SK-N-SH (cell line): ENCODE measurements around the gene OR6C1. TPM values are rescaled to one million over a fixed set of nuclear protein-coding genes. Genes with fewer than 3 reads are reported as not detected.
"Not testable (repeated sequence)": the region's sequence is repeated elsewhere in the genome, so short reads cannot be mapped to it uniquely, and the experiment has no call there.

Experiments used
- CTCF ChIA-PET: fragments of 300-600, 350-600 bp; formaldehyde crosslinking; extraction: SDS; loops from one replicate; lab custom pipeline; 2021; lab: Yijun Ruan, JAX
- POLR2A ChIA-PET: fragments of 350-600 bp; sonication (Branson Sonifier 250); formaldehyde crosslinking; extraction: SDS; loops from one replicate; lab custom pipeline; 2020; ENCODE audit warnings: antibody characterized with exemption, inconsistent platforms; lab: Yijun Ruan, JAX
- DNase-seq: peaks from one replicate; pipeline ENCODE4 v3.0.0; 2012
- H2AFZ ChIP-seq: fragments of 200-600 bp; sonication (generic); 2 replicates; pipeline ENCODE4 v1.8.1; 2016; ENCODE audit warnings: antibody characterized with exemption, mild to moderate bottlenecking, low read depth
- H3F3A ChIP-seq: fragments of 200-600 bp; sonication (generic); replicated peaks from 2 replicates; pipeline ENCODE3; 2016; ENCODE audit warnings: antibody characterized with exemption, mild to moderate bottlenecking; ENCODE audit not compliant: insufficient read depth
- H3K27ac ChIP-seq, 2 experiments: fragments of 200-500 bp in 1 of 2; fragments of 200-600 bp in 1 of 2; sonication (Bioruptor generic) in 1 of 2; sonication (generic), shearing (Covaris generic) in 1 of 2; 2 replicates each; pipeline versions ENCODE4 v1.5.1 to v1.6.1; 2014 to 2016; ENCODE audit warnings: low read depth in 2 of 2, inconsistent platforms in 1 of 2, low read length in 1 of 2, mild to moderate bottlenecking in 1 of 2, mixed read lengths in 1 of 2
- H3K27me3 ChIP-seq: fragments of 200-600 bp; sonication (generic), shearing (Covaris generic); 2 replicates; pipeline ENCODE4 v1.6.1; 2016; ENCODE audit warnings: mixed run types; ENCODE audit not compliant: insufficient read depth
- H3K36me3 ChIP-seq, 2 experiments: fragments of 200-500 bp in 1 of 2; fragments of 200-600 bp in 1 of 2; sonication (Bioruptor generic) in 1 of 2; sonication (generic) in 1 of 2; replicated peaks in 1 of 2; 2 replicates each; pipeline versions ENCODE3 to v1.5.1; 2014 to 2016; ENCODE audit warnings: low read length in 1 of 2, mild to moderate bottlenecking in 1 of 2; ENCODE audit not compliant: insufficient read depth in 2 of 2, control insufficient read depth in 1 of 2
- H3K4me1 ChIP-seq, 2 experiments: fragments of 200-500 bp in 1 of 2; fragments of 200-600 bp in 1 of 2; sonication (Bioruptor generic) in 1 of 2; sonication (generic), shearing (Covaris generic) in 1 of 2; 2 replicates each; pipeline versions ENCODE4 v1.5.1 to v1.6.1; 2014 to 2016; ENCODE audit warnings: low read depth in 1 of 2, low read length in 1 of 2, mixed run types in 1 of 2; ENCODE audit not compliant: insufficient read depth in 2 of 2, control insufficient read depth in 1 of 2
- H3K4me2 ChIP-seq: fragments of 200-600 bp; sonication (generic), shearing (Covaris generic); 2 replicates; pipeline ENCODE4 v1.6.1; 2017; ENCODE audit warnings: mixed run types
- H3K4me3 ChIP-seq, 2 experiments: fragments of 200-500 bp in 1 of 2; fragments of 200-600 bp in 1 of 2; sonication (Bioruptor generic) in 1 of 2; sonication (generic), shearing (Covaris generic) in 1 of 2; 2 replicates each; pipeline versions ENCODE4 v1.5.1 to v1.8.1; 2014 to 2016; ENCODE audit warnings: low read depth in 2 of 2, inconsistent platforms in 1 of 2, low read length in 1 of 2, mild to moderate bottlenecking in 1 of 2, mixed read lengths in 1 of 2, moderate library complexity in 1 of 2
- H3K79me2 ChIP-seq: fragments of 200-600 bp; sonication (generic); 2 replicates; pipeline ENCODE4 v1.8.1; 2017; ENCODE audit warnings: mild to moderate bottlenecking; ENCODE audit not compliant: insufficient read depth
- H3K9ac ChIP-seq: fragments of 200-600 bp; sonication (generic); 2 replicates; pipeline ENCODE4 v1.6.1; 2017; ENCODE audit warnings: mixed run types
- H3K9me2 ChIP-seq: fragments of 200-600 bp; sonication (generic); 2 replicates; pipeline ENCODE4 v1.6.1; 2017; ENCODE audit warnings: mixed run types
- H3K9me3 ChIP-seq: fragments of 200-600 bp; sonication (generic); 2 replicates; pipeline ENCODE4 v1.6.1; 2017; ENCODE audit warnings: mixed run types, mild to moderate bottlenecking, moderate library complexity
- H4K20me1 ChIP-seq: fragments of 200-600 bp; sonication (generic); 2 replicates; pipeline ENCODE4 v1.6.1; 2017; ENCODE audit warnings: mild to moderate bottlenecking, mixed run types; ENCODE audit not compliant: insufficient read depth
- CHD2 ChIP-seq: fragments of 150-350 bp; IDR thresholded peaks from 2 replicates; pipeline ENCODE4 v1.6.1; 2018; ENCODE audit warnings: low read length; ENCODE audit not compliant: partially characterized antibody
- ELF1 ChIP-seq: IDR thresholded peaks from 2 replicates; pipeline ENCODE4 v1.4.0; 2012
- EP300 ChIP-seq, 2 experiments: IDR thresholded peaks; 2 replicates each; pipeline versions ENCODE4 v1.4.0 to v1.6.1; 2012; ENCODE audit warnings: borderline replicate concordance in 1 of 2, low read depth in 1 of 2, low read length in 1 of 2
- EZH2phosphoT487 ChIP-seq: fragments of 200-600 bp; sonication (generic); IDR thresholded peaks from 2 replicates; pipeline ENCODE4 v1.6.1; 2017; ENCODE audit warnings: low read depth, mixed run types, mild to moderate bottlenecking, antibody characterized with exemption, moderate library complexity, borderline replicate concordance
- FOXM1 ChIP-seq: IDR thresholded peaks from 2 replicates; pipeline ENCODE4 v1.4.0; 2012; ENCODE audit warnings: low read depth, mild to moderate bottlenecking
- GABPA ChIP-seq: IDR thresholded peaks from 2 replicates; pipeline ENCODE4 v1.4.0; 2012; ENCODE audit warnings: low read depth, mild to moderate bottlenecking
- GATA2 ChIP-seq: sonication (generic); formaldehyde crosslinking; IDR thresholded peaks from 2 replicates; pipeline ENCODE4 v1.5.0; 2020; ENCODE audit warnings: mild to moderate bottlenecking, missing genetic modification reagents
- MEF2A ChIP-seq: IDR thresholded peaks from 2 replicates; pipeline ENCODE4 v1.4.0; 2012; ENCODE audit warnings: low read depth, borderline replicate concordance
- MXI1 ChIP-seq: IDR thresholded peaks from 2 replicates; pipeline ENCODE4 v1.6.1; 2012; ENCODE audit warnings: mild to moderate bottlenecking, low read depth, low read length, improper control_type of control experiment
- POLR2AphosphoS5 ChIP-seq: IDR thresholded peaks from 2 replicates; pipeline ENCODE4 v1.6.1; 2012; ENCODE audit warnings: low read depth, low read length
- RCOR1 ChIP-seq: fragments of 150-350 bp; IDR thresholded peaks from 2 replicates; pipeline ENCODE4 v1.6.1; 2017; ENCODE audit warnings: antibody characterized with exemption, low read length
- RFX5 ChIP-seq: IDR thresholded peaks from 2 replicates; pipeline ENCODE4 v1.6.1; 2012; ENCODE audit warnings: mild to moderate bottlenecking, improper control_type of control experiment, low read length
- RXRA ChIP-seq: IDR thresholded peaks from 2 replicates; pipeline ENCODE4 v1.4.0; 2012; ENCODE audit warnings: low read depth, mild to moderate bottlenecking, borderline replicate concordance
- SIN3A ChIP-seq: IDR thresholded peaks from 2 replicates; pipeline ENCODE4 v1.6.1; 2012; ENCODE audit warnings: low read depth, mild to moderate bottlenecking, low read length, moderate library complexity, borderline replicate concordance
- SMC3 ChIP-seq: IDR thresholded peaks from 2 replicates; pipeline ENCODE4 v1.6.1; 2012; ENCODE audit warnings: low read depth, low read length, improper control_type of control experiment
- TAF1 ChIP-seq: IDR thresholded peaks from 2 replicates; pipeline ENCODE4 v1.6.1; 2012; ENCODE audit warnings: low read depth, mild to moderate bottlenecking, low read length, moderate library complexity, borderline replicate concordance
- TCF12 ChIP-seq: IDR thresholded peaks from 2 replicates; pipeline ENCODE4 v1.4.0; 2012
- TEAD4 ChIP-seq: IDR thresholded peaks from 2 replicates; pipeline ENCODE4 v1.4.0; 2012; ENCODE audit warnings: mild to moderate bottlenecking, borderline replicate concordance; ENCODE audit not compliant: insufficient read depth
- WGBS: methylation state at CpG from one replicate; pipeline ENCODE4 v1.1.6; 2017; ENCODE audit warnings: low lambda C conversion rate; 5-methylcytosine and 5-hydroxymethylcytosine counted together
- polyA plus RNA-seq, 3 experiments: library from polyadenylated mRNA; depleted of rRNA; stranded (reverse); fragments of >200 nt; gene quantifications; 2 replicates each; pipeline ENCODE4 v1.2.3, GENCODE V29; 2012
- TF ChIP-seq, protein P1 (sequence below): fragments of 200-600 bp; sonication (generic); IDR thresholded peaks from 2 replicates; pipeline ENCODE4 v1.6.1; 2017; ENCODE audit warnings: antibody characterized with exemption, mild to moderate bottlenecking, moderate library complexity
- TF ChIP-seq, protein P2 (sequence below): fragments of 150-350 bp; IDR thresholded peaks from 2 replicates; pipeline ENCODE4 v1.6.1; 2016; ENCODE audit warnings: mild to moderate bottlenecking, low read depth, low read length
- TF ChIP-seq, protein P3 (sequence below): fragments of 150-350 bp; IDR thresholded peaks from 2 replicates; pipeline ENCODE4 v1.6.1; 2017; ENCODE audit warnings: antibody characterized with exemption, low read length, low read depth, borderline replicate concordance

OR6C1 gene
- polyA plus RNA-seq, 1 of the 3 experiments (the other 2 are of a cell fraction), result not detected

DNA sequence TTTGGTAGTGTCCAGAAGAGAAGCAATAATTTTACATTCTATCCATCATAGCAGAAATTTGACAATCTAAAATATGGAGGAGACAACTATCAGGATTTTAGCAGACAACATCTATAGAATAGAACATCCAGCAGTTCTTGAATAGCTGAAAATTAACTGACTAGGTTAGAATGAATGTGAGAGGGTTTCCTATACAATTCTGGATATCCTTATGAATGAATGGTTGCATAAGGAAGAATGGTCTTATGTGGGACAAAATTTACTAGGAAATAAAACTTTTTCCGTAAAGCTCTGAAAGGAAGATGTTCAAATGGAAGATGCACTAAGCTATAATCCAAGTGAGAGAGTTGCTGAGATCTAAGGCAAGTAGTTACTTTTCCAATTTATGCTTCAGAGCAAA lies 16.3 kb downstream of the OR6C1 start, which contains the start of gene OR6C3:
Gene OR6C3, plus strand, starts transcription at position 301 of the 400 bp plus-strand sequence. CDS start 955 bp downstream, outside the sequence.
- H3K27me3 ChIP-seq, result no peaks in the 10 kb centered on the region; the same call in 1 of the 2 replicates
- H3K79me2 ChIP-seq, result no peaks in the 10 kb centered on the region
- H3K9me3 ChIP-seq, result no peaks in the 10 kb centered on the region
- no peak within 1 kb of the TSS for H2AFZ ChIP-seq
- no peak within 1 kb of the TSS for H3K9ac ChIP-seq
- TF ChIP-seq, protein P1, sequence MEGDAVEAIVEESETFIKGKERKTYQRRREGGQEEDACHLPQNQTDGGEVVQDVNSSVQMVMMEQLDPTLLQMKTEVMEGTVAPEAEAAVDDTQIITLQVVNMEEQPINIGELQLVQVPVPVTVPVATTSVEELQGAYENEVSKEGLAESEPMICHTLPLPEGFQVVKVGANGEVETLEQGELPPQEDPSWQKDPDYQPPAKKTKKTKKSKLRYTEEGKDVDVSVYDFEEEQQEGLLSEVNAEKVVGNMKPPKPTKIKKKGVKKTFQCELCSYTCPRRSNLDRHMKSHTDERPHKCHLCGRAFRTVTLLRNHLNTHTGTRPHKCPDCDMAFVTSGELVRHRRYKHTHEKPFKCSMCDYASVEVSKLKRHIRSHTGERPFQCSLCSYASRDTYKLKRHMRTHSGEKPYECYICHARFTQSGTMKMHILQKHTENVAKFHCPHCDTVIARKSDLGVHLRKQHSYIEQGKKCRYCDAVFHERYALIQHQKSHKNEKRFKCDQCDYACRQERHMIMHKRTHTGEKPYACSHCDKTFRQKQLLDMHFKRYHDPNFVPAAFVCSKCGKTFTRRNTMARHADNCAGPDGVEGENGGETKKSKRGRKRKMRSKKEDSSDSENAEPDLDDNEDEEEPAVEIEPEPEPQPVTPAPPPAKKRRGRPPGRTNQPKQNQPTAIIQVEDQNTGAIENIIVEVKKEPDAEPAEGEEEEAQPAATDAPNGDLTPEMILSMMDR, result no peak
- no peak for TF ChIP-seq TAF1
- no peak for TF ChIP-seq EP300 (IDR thresholded peaks at IDR 0.05; ENCODE audit: borderline replicate concordance in 1 of 2, low read depth in 1 of 2, low read length in 1 of 2)
- TF ChIP-seq RXRA, result no peak
- no peak for TF ChIP-seq MXI1
- TF ChIP-seq POLR2AphosphoS5, result no peak
- no peak for TF ChIP-seq MEF2A
- TF ChIP-seq RCOR1, result no peak
- TF ChIP-seq SMC3, result no peak
- no peak for TF ChIP-seq RFX5
- no peak for TF ChIP-seq FOXM1
- TF ChIP-seq CHD2, result no peak
- TF ChIP-seq, all 33 proteins: peak for 0
- H3K4me2 ChIP-seq, result no peak within 1 kb of the TSS
- H3K4me1 ChIP-seq, result no peaks in the 10 kb centered on the region
- no peak for DNase-seq
- peaks cover 3% of the 10 kb centered on the region for H3F3A ChIP-seq
- ChIA-PET CTCF (interaction anchor here (1.0 kb wide), 1 partner anchor 11 kb away, joined by 3 read pairs; no protein-coding TSS in a partner anchor), POLR2A (no interaction called here)
- no peaks in the 10 kb centered on the region for H3K9me2 ChIP-seq
- no peaks in the 10 kb centered on the region for H4K20me1 ChIP-seq
- H3K36me3 ChIP-seq, result no peaks in the 10 kb centered on the region
- no peak within 1 kb of the TSS for H3K27ac ChIP-seq
- WGBS, result 44% methylated on average over 1 of the region's 1 CpG
- no peak within 1 kb of the TSS for H3K4me3 ChIP-seq

DNA sequence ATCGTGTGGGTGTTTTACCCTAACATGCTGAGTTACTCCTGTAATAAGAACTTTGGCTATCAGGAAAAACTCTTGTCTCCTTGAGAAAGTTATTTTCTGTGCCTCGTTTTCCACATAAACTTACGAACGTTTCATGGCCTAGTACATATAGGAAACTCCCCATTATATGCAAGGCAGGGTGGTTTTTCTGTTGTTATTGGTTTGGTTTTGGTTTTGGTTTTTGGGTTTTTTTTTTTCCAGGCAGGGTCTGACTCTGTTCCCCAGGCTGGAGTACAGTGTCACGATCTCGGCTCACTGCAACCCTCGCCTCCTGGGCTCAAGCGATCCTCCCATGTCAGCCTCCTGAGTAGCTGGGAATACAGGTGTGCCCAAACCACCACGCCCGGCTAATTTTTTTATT lies 21.9 kb downstream of the OR6C1 start:
- no peak overlapping the region for H3K27ac ChIP-seq
- H2AFZ ChIP-seq, result no peak overlapping the region
- no peaks in the 10 kb centered on the region for H3K4me1 ChIP-seq
- no peak for DNase-seq
- H3K27me3 ChIP-seq, result no peaks in the 10 kb centered on the region; the same call in 1 of the 2 replicates
- H4K20me1 ChIP-seq, result no peaks in the 10 kb centered on the region
- H3K36me3 ChIP-seq, result no peaks in the 10 kb centered on the region
- H3K9ac ChIP-seq, result no peak overlapping the region
- no peaks in the 10 kb centered on the region for H3K9me3 ChIP-seq
- no peak overlapping the region for H3K4me2 ChIP-seq
- ChIA-PET CTCF (no interaction called here), POLR2A (no interaction called here)
- H3K9me2 ChIP-seq, result no peaks in the 10 kb centered on the region
- no peaks in the 10 kb centered on the region for H3K79me2 ChIP-seq
- H3F3A ChIP-seq, result no peaks in the 10 kb centered on the region
- no peak for TF ChIP-seq RCOR1
- TF ChIP-seq RFX5, result no peak
- TF ChIP-seq TCF12, result no peak
- TF ChIP-seq ELF1, result no peak
- TF ChIP-seq EZH2phosphoT487, result no peak
- TF ChIP-seq GABPA, result no peak
- TF ChIP-seq, protein P2, sequence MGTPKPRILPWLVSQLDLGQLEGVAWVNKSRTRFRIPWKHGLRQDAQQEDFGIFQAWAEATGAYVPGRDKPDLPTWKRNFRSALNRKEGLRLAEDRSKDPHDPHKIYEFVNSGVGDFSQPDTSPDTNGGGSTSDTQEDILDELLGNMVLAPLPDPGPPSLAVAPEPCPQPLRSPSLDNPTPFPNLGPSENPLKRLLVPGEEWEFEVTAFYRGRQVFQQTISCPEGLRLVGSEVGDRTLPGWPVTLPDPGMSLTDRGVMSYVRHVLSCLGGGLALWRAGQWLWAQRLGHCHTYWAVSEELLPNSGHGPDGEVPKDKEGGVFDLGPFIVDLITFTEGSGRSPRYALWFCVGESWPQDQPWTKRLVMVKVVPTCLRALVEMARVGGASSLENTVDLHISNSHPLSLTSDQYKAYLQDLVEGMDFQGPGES, result no peak
- no peak for TF ChIP-seq SIN3A
- TF ChIP-seq, protein P3, sequence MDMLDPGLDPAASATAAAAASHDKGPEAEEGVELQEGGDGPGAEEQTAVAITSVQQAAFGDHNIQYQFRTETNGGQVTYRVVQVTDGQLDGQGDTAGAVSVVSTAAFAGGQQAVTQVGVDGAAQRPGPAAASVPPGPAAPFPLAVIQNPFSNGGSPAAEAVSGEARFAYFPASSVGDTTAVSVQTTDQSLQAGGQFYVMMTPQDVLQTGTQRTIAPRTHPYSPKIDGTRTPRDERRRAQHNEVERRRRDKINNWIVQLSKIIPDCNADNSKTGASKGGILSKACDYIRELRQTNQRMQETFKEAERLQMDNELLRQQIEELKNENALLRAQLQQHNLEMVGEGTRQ, result no peak
- TF ChIP-seq TEAD4, result no peak
- TF ChIP-seq SMC3, result no peak
- no peak for TF ChIP-seq GATA2
- TF ChIP-seq RXRA, result no peak
- under 1% methylated on average over 10 of the region's 10 CpGs for WGBS
- H3K4me3 ChIP-seq, result no peak overlapping the region

DNA sequence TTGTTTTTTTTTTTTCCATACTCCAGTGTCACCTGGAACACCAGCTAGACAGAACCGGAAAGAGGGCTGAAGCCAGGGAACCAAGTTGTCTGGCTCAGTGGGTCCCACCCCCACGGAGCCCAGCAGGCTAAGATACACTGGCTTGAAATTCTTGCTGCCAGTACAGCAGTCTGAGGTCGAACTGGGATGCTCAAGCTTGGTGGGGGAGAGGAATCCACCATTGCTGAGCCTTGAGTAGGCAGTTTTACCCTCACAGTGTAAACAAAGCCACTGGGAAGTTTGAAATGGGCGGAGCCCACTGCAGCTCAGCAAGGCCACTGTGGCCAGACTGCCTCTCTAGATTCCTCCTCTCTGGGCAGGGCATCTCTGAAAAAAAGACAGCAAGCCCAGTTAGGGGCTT lies 41.2 kb downstream of the OR6C1 start:
- H3K27ac ChIP-seq, POLR2A ChIA-PET, H3F3A ChIP-seq, H3K4me2 ChIP-seq, H3K79me2 ChIP-seq, H3K27me3 ChIP-seq, H3K9me2 ChIP-seq, H3K36me3 ChIP-seq, DNase-seq, H2AFZ ChIP-seq, CTCF ChIA-PET, H3K9me3 ChIP-seq, H3K4me1 ChIP-seq, H4K20me1 ChIP-seq, H3K4me3 ChIP-seq, H3K9ac ChIP-seq: not testable (repeated sequence)
- 0% methylated on average over 3 of the region's 4 CpGs for WGBS
